H9 (cell line): ENCODE data around the gene TNFSF10. TPM values are rescaled to one million over a fixed set of nuclear protein-coding genes. Genes with fewer than 3 reads are reported as not detected.
"Not testable (repeated sequence)": the region's sequence is repeated elsewhere in the genome, so short reads cannot be mapped to it uniquely, and the experiment has no call there.

Experiments
- DNase-seq: peaks from one replicate; pipeline ENCODE4 v3.0.0-alpha.2; 2017
- H2AFZ ChIP-seq: one replicate; pipeline ENCODE4 v1.6.1; 2013; ENCODE audit warnings: mild to moderate bottlenecking, low read length, control low read depth, moderate library complexity
- H2AK5ac ChIP-seq: 2 replicates; pipeline ENCODE4 v1.6.1; 2013; ENCODE audit warnings: low read length, control low read depth, mixed read lengths; ENCODE audit not compliant: insufficient read length
- H2BK120ac ChIP-seq: one replicate; pipeline ENCODE4 v1.6.1; 2013; ENCODE audit warnings: low read depth, mild to moderate bottlenecking, low read length, control low read depth, inconsistent platforms; ENCODE audit not compliant: poor library complexity, severe bottlenecking
- H2BK12ac ChIP-seq: 2 replicates; pipeline ENCODE4 v1.6.1; 2013; ENCODE audit warnings: low read length, control low read depth, mixed read lengths, low read depth; ENCODE audit not compliant: insufficient read length
- H2BK15ac ChIP-seq: 2 replicates; pipeline ENCODE4 v1.6.1; 2013; ENCODE audit warnings: low read depth, low read length, control low read depth
- H2BK20ac ChIP-seq: one replicate; pipeline ENCODE4 v1.6.1; 2013; ENCODE audit warnings: low read depth, mild to moderate bottlenecking, low read length, control low read depth, inconsistent platforms; ENCODE audit not compliant: poor library complexity, severe bottlenecking
- H2BK5ac ChIP-seq: 2 replicates; pipeline ENCODE4 v1.6.1; 2013; ENCODE audit warnings: low read length, control low read depth, mixed read lengths; ENCODE audit not compliant: insufficient read length
- H3K14ac ChIP-seq: 2 replicates; pipeline ENCODE4 v1.6.1; 2013; ENCODE audit warnings: low read length, control low read depth; ENCODE audit not compliant: insufficient read depth
- H3K18ac ChIP-seq: 2 replicates; pipeline ENCODE4 v1.6.1; 2013; ENCODE audit warnings: low read depth, mild to moderate bottlenecking, mixed read lengths, low read length, control low read depth; ENCODE audit not compliant: insufficient read length
- H3K23ac ChIP-seq: 2 replicates; pipeline ENCODE4 v1.6.1; 2013; ENCODE audit warnings: low read length, control low read depth, mixed read lengths, low read depth; ENCODE audit not compliant: insufficient read length
- H3K23me2 ChIP-seq: 2 replicates; pipeline ENCODE4 v1.6.1; 2013; ENCODE audit warnings: low read depth, mild to moderate bottlenecking, mixed read lengths, low read length, control low read depth; ENCODE audit not compliant: insufficient read length, poor library complexity, severe bottlenecking
- H3K27ac ChIP-seq: 2 replicates; pipeline ENCODE4 v1.5.1; 2013; ENCODE audit warnings: low read length, control low read depth, mixed read lengths, low read depth; ENCODE audit not compliant: insufficient read length
- H3K27me3 ChIP-seq: 2 replicates; pipeline ENCODE4 v1.6.1; 2013; ENCODE audit warnings: low read length, control low read depth, inconsistent platforms; ENCODE audit not compliant: insufficient read depth
- H3K4ac ChIP-seq: 2 replicates; pipeline ENCODE4 v1.6.1; 2013; ENCODE audit warnings: low read depth, mild to moderate bottlenecking, control low read depth, inconsistent platforms, low read length, moderate library complexity
- H3K4me1 ChIP-seq: 2 replicates; pipeline ENCODE4 v1.6.1; 2013; ENCODE audit warnings: low read length, control low read depth, inconsistent platforms; ENCODE audit not compliant: insufficient read depth
- H3K4me2 ChIP-seq: 2 replicates; pipeline ENCODE4 v1.6.1; 2013; ENCODE audit warnings: low read length, control low read depth, mixed read lengths; ENCODE audit not compliant: insufficient read length, insufficient read depth
- H3K56ac ChIP-seq: 2 replicates; pipeline ENCODE4 v1.6.1; 2013; ENCODE audit warnings: low read depth, mild to moderate bottlenecking, mixed read lengths, low read length, control low read depth; ENCODE audit not compliant: insufficient read length
- H3K79me1 ChIP-seq: 2 replicates; pipeline ENCODE4 v1.6.1; 2013; ENCODE audit warnings: low read depth, mild to moderate bottlenecking, moderate library complexity, low read length, control low read depth, inconsistent platforms; ENCODE audit not compliant: insufficient read depth, poor library complexity, severe bottlenecking
- H3K79me2 ChIP-seq: 2 replicates; pipeline ENCODE4 v1.6.1; 2013; ENCODE audit warnings: low read length, control low read depth, inconsistent platforms; ENCODE audit not compliant: insufficient read depth
- H3K9ac ChIP-seq: 2 replicates; pipeline ENCODE4 v1.6.1; 2013; ENCODE audit warnings: low read length, control low read depth, mixed read lengths; ENCODE audit not compliant: insufficient read length; ENCODE audit errors: extremely low read depth
- H3K9me3 ChIP-seq: one replicate; pipeline ENCODE4 v1.6.1; 2013; ENCODE audit warnings: low read depth, low read length, inconsistent platforms; ENCODE audit not compliant: control insufficient read depth
- H3T11ph ChIP-seq: one replicate; pipeline ENCODE4 v1.6.1; 2013; ENCODE audit warnings: mild to moderate bottlenecking, low read length, control low read depth, inconsistent platforms
- H4K20me1 ChIP-seq: one replicate; pipeline ENCODE4 v1.6.1; 2013; ENCODE audit not compliant: control insufficient read depth, insufficient read length, insufficient read depth
- H4K5ac ChIP-seq: 2 replicates; pipeline ENCODE4 v1.6.1; 2013; ENCODE audit warnings: low read depth, mild to moderate bottlenecking, mixed read lengths, low read length, control low read depth; ENCODE audit not compliant: insufficient read length
- H4K8ac ChIP-seq: replicated peaks from 2 replicates; pipeline ENCODE4 v1.6.1; 2013; ENCODE audit warnings: low read length, control low read depth, mixed read lengths, low read depth; ENCODE audit not compliant: insufficient read length
- H4K91ac ChIP-seq: 2 replicates; pipeline ENCODE4 v1.6.1; 2013; ENCODE audit warnings: low read depth, mild to moderate bottlenecking, moderate library complexity, mixed read lengths, low read length, control low read depth; ENCODE audit not compliant: insufficient read length
- H3K27ac Mint-ChIP-seq, 3 experiments: 2 replicates in 2 of 3; 3 replicates in 1 of 3; pipeline ENCODE4 v1.8.0; 2020 to 2021; ENCODE audit warnings: mixed read lengths in 3 of 3, mild to moderate bottlenecking in 1 of 3, moderate library complexity in 1 of 3
- H3K27me3 Mint-ChIP-seq: 2 replicates; pipeline ENCODE4 v1.8.0; 2021; ENCODE audit warnings: low read depth, mild to moderate bottlenecking, moderate library complexity, mixed read lengths
- H3K36me3 Mint-ChIP-seq, 3 experiments: 2 replicates in 2 of 3; 3 replicates in 1 of 3; pipeline ENCODE4 v1.8.0; 2020 to 2021; ENCODE audit warnings: low read depth in 3 of 3, mixed read lengths in 3 of 3; ENCODE audit not compliant: insufficient read depth in 1 of 3
- H3K4me1 Mint-ChIP-seq, 2 experiments: 2 replicates each; pipeline ENCODE4 v1.8.0; 2020; ENCODE audit warnings: mixed read lengths in 2 of 2
- H3K4me3 Mint-ChIP-seq, 2 experiments: 2 replicates in 1 of 2; 3 replicates in 1 of 2; pipeline ENCODE4 v1.8.0; 2020 to 2021; ENCODE audit warnings: mild to moderate bottlenecking in 2 of 2, mixed read lengths in 2 of 2, moderate library complexity in 1 of 2
- H3K9me3 Mint-ChIP-seq, 2 experiments: 2 replicates in 1 of 2; 3 replicates in 1 of 2; pipeline ENCODE4 v1.8.0; 2020; ENCODE audit warnings: mild to moderate bottlenecking in 2 of 2, mixed read lengths in 2 of 2, moderate library complexity in 1 of 2
- WGBS: extraction: QIAGEN DNeasy Blood & Tissue Kit; methylation state at CpG from one replicate; pipeline ENCODE4 v1.1.7; 2013; ENCODE audit warnings: missing lambda C conversion rate, low lambda C conversion rate, mixed read lengths; ENCODE audit not compliant: insufficient read length; ENCODE audit errors: extremely low coverage; 5-methylcytosine and 5-hydroxymethylcytosine counted together
- total RNA-seq: library from RNA; stranded (reverse); gene quantifications from 2 replicates; pipeline ENCODE4 v1.2.1, GENCODE V29; 2021
- TF ChIP-seq, protein P1 (sequence below): fragments of 200-600 bp; sonication (generic); conservative IDR thresholded peaks from 3 replicates; pipeline ENCODE4 v1.8.0; 2021; ENCODE audit warnings: antibody characterized with exemption, mild to moderate bottlenecking

TNFSF10 gene
- total RNA-seq, 1 experiment from 2014 or later, result not detected

DNA sequence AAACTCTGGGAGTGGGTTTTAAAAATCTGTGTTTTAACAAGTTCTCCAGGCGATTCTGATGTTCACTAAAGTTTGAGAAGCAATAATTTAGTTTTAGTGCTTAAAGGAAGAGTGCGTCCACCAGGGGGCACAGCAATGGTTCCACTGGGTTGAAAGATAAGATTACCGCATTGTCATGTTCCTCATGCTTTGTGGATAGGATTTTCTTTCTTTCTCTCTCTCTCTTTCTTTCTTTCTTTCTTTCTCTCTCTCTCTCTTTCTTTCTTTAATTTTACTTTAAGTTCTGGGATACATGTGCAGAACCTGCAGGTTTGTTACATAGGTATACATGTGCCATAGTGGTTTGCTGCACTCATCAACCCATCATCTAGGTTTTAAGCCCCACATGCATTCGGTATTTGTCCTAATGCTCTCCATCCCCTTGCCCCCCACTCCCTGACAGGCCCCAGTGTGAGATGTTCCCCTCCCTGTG is 33.0 kb downstream of the TNFSF10 start:
- H3K23ac ChIP-seq, H3K27ac ChIP-seq, H3K9me3 ChIP-seq, H2BK12ac ChIP-seq, H2BK120ac ChIP-seq, H3K9me3 Mint-ChIP-seq, H2BK5ac ChIP-seq, H3K27me3 Mint-ChIP-seq, H3K9ac ChIP-seq, H3K27me3 ChIP-seq, H2BK20ac ChIP-seq, H3T11ph ChIP-seq, H4K5ac ChIP-seq, H2AFZ ChIP-seq, H4K91ac ChIP-seq, H3K79me1 ChIP-seq, H3K4me1 ChIP-seq, H2BK15ac ChIP-seq, H3K56ac ChIP-seq, H3K18ac ChIP-seq, H2AK5ac ChIP-seq, H3K4ac ChIP-seq, H3K36me3 Mint-ChIP-seq, H3K23me2 ChIP-seq, H3K27ac Mint-ChIP-seq, H3K79me2 ChIP-seq, H4K20me1 ChIP-seq, H3K4me2 ChIP-seq, H4K8ac ChIP-seq, H3K14ac ChIP-seq, H3K4me3 Mint-ChIP-seq, H3K4me1 Mint-ChIP-seq: not testable (repeated sequence)
- WGBS, result no CpG with 5 or more reads among the region's 4 CpGs
- TF ChIP-seq, protein P1, sequence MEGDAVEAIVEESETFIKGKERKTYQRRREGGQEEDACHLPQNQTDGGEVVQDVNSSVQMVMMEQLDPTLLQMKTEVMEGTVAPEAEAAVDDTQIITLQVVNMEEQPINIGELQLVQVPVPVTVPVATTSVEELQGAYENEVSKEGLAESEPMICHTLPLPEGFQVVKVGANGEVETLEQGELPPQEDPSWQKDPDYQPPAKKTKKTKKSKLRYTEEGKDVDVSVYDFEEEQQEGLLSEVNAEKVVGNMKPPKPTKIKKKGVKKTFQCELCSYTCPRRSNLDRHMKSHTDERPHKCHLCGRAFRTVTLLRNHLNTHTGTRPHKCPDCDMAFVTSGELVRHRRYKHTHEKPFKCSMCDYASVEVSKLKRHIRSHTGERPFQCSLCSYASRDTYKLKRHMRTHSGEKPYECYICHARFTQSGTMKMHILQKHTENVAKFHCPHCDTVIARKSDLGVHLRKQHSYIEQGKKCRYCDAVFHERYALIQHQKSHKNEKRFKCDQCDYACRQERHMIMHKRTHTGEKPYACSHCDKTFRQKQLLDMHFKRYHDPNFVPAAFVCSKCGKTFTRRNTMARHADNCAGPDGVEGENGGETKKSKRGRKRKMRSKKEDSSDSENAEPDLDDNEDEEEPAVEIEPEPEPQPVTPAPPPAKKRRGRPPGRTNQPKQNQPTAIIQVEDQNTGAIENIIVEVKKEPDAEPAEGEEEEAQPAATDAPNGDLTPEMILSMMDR, result peak; percentile 85
- DNase-seq, result peak; percentile 50
